GM19438 (cell line): ENCODE data around the gene MDGA2.
"Not testable (repeated sequence)": the region's sequence is repeated elsewhere in the genome, so short reads cannot be mapped to it uniquely, and the experiment has no call there.

Experiments used
- ATAC-seq: cut with Tn5 transposase; IDR thresholded peaks from one replicate; pipeline ENCODE4 v1.9.1; 2021; ENCODE audit warnings: low read depth; ENCODE audit not compliant: unreplicated experiment

MDGA2 gene

DNA sequence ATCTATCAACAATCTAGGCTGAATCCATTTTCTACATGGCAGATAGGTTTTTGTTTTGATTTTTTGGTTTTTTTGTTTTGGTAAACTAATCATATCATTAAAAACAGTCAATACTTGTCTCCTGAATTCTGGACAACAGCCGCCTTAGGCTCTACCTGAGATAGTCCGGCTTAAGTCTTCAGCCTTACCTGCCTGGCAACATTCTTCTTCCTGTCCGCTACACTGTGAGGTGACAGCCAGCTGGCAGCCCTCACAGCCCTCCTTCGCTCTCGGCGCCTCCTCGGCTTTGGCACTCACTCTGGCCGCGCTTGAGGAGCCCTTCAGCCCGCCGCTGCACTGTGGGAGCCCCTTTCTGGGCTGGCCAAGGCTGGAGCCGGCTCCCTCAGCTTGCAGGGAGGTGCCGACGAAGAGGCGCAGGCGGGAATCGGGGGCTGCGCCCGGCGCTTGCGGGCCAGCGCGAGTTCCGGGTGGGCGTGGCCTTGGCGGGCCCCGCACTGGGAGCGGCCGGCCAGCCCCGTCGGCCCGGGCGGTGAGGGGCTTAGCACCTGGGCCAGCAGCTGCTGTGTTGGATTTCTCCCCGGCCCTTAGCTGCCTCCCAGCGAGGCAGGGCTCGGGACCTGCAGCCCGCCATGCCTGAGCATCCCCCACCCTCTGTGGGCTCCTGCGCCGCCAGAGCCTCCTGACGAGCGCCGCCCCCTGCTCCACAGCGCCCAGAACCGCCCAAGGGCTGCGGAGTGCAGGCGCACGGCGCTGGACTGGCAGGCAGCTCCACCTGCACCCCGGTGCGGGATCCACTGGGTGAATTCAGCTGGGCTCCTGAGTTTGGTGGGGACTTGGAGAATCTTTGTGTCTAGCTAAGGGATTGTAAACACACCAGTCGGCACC is 49.0 kb downstream of the MDGA2 start:
- ATAC-seq = no peak

DNA sequence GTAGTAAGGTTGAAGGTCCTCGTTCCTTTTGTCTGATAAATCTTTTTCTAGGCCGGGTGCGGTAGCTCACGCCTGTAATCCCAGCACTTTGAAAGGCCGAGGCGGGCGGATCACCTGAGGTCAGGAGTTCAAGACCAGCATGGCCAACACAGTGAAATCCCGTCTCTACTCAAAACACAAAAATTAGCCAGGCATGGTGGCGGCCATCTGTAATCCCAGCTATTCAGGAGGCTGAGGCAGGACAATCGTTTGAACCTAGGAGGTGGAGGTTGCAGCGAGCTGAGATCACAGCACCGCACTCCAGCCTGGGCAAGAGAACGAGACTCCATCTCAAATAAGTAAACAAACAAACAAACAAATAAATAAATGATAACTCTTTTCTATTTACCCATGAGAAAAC is 51.3 kb downstream of the MDGA2 start:
- not testable (repeated sequence) for ATAC-seq

DNA sequence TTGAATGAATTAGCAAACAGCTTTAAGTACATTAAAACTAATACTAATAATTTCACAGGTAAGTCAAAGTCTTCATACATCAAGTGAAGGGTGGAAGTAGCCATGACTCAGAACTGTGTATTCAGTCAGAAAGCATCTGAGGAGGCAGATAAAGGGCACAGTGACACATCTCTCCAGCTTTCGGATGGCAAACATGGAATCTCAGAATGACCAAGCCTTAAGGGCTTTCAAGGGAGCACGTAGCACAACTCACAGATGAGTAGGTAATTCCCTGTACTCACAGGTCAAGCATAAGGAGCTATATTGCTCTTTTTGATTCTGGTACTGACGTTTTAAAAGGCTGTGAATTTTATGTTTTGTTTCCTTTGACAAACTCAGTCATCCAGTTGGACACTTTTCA is 56.0 kb downstream of the MDGA2 start:
- ATAC-seq = no peak

DNA sequence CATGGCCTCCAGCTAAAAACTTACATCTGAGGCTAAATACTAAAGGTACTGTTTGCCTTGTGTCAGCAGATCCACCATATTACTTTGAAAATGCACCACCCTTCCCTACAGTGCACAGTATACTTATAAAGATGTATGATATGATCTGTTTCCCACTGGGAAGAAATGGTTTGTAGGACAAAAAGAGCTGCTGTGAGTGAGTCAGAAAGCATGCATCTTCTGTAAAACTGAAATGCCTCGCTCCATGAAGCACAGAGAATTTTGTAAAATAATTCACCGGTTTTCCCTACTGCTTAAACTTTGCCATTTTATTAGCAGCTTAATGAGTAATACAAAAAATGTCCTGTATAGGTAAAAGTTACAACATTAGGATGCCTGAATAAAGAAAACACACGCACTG is 68.8 kb downstream of the MDGA2 start:
- no peak for ATAC-seq

DNA sequence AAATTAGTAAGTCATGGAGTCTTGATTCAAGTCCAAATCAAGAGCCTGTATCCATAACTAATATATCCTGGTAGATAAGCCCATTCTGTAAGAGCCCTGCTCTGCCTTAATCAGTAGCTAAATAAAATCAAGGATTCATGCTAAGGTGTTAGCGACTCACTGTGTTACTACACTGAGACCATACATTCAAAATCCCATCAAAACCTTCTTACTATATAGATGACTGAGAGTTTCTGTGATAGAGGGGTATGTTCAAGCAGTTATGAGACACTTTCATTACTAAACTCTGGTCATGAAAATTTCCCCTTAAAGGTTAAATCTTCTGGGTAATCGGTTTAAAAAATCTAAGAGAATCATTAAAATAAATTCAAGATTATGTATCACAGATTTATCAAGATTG is 78.5 kb downstream of the MDGA2 start:
- no peak for ATAC-seq

DNA sequence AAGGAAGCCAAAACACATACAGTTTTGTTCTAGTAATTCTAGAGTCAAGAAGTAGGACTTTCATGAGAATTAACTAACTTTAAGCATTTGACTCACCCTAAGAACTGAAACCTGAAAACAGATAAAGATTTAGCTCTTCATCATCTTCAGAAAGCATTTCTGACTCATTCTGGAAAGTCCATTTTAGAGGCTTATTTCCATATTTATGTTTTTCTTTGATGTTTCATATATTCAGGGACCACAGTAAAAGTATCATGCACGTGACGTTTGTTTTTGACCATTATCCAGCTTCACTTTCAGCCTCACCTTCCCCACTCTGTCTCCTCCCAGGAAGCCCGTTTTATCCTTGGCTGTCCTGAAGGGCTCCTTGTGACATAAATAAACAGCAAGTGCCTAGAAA is 79.2 kb downstream of the MDGA2 start:
- peak; percentile 79 for ATAC-seq

DNA sequence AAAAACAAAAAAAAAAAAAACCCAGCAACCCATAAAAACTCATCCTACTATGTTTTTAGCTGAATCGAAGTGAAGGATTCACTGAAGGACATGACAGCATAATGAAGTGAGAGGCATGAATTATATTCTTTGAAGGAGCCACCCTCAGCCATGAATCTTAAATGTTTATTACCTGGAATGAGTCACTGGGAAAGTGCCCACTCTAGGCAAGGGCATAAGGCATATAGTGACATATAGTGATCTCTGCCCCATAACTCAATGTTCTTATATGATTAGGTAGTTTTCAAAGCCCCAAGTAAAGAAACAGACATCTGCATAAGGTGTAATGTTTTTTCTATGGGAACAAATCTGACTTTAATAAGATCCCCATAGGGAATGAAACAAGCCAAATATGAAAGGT is 79.9 kb downstream of the MDGA2 start:
- no peak for ATAC-seq

DNA sequence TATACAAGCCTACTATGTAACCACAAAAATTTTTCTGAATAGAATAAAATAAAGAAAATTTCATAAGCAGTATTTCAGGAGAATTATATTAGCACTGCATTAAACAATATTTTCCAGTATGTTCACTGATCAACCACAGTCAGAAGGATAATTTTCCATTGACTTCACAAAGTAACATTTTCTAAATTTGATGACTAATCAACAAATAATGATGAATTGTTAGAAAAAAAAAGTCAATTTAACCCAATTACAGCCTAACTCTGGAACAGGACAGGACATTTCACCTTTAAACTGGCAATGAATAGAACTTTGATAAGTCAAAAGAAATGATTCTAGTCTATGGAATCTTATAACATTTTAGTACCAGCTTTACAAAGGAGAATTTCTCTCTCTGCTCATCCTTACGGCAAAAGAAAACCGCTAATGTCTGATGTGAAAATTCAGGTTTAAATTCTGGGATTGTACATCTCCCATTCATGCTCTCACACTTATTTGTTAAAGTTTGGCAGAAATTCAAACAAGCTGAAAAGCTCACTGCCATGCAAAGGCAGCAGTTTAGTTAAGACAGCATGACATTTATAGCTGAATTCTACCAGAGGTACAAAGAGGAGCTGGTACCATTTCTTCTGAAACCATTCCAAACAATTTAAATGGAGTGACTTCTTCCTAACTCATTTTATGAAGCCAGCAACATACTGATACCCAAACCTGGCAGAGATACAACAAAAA is 84.5 kb downstream of the MDGA2 start:
- ATAC-seq = no peak

DNA sequence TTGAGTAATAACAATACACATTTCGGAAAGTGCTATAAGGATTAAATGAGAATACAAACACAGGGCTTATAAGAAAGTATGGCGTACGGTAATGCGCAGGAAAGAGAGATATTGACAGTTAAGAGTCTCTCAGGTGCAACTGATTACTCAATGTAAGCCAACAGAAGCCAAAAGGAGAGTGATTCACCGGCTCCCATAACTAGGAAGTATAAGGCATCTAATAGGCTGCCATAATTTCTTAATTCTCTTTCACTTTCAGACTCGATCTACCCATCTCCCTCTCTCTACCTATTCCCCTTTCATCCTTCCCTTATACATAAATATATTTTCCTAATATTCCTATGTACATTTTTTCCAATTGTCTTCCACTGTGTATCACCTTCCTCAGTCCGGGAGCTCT is 90.0 kb downstream of the MDGA2 start:
- ATAC-seq = no peak

DNA sequence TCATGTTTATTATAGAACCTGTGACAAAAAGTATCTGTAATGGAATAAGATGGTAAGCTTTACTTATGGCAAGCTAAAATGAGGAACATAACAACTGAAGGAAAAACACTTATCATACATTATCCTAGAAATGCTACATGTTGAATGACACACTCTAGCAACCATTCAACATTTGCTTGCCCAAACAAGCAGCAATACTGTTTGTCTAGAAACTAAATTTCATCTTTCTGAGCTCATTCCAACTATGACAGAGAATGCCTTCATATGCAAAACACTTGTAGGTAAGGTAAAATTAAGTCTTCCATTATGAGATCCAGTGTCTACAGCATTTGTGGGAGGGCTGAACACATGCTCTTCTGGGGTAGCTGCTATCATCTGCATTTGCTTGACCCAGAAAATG is 108.1 kb downstream of the MDGA2 start:
- ATAC-seq = no peak

DNA sequence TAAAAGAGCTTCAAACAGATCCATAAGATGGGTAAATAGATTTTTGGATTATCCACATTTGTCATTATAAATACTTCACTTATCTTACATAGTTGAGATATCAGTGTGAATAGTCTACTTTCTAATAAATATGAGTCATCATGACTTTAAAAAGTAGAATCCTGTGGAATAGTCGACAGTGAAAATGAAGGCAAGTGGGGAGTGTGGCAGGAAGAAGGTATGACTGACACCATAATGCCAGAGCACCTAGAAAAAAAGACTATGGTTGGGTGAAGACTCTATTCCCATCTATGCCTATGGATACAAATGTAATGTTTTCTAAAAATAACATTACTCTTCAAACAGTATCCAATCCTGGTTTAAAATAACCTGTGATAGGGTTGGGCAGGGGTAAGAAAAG is 117.5 kb downstream of the MDGA2 start:
- no peak for ATAC-seq

DNA sequence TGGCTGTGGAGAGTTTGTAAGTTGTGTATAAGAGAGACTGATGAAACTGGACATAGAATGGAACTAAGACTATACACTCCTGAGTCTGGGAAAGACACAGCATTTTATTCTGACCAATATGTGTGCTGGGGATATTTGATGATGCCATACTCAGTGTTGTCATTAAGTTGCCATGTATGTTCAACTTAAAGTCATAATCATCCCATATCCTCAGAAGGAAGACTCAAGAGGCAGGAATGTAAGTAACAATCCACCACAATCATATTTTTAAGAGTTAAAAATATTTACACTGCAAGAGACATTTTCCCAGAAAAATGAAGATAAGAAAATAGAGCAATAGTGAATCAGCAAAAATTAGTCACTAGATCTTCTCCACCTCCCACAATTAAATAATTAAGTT is 120.1 kb downstream of the MDGA2 start:
- ATAC-seq = no peak

DNA sequence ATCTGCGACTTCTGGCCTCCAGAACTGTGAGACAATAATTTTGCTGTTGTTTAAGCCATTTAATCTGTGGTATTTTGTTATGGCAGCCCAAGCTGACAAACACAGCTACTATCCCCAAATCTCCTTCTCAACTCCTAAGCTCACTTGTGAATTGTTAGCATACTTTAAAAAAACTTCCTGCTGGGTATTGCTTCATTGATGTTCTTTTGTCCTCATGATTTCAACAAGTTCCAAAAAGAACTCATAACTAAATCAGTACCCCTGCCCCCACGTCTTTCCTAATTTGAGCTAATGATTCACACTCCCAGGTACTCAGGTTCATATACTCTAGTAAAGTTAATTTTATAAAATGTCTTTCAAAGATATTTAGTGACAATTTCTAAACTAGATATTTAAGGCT is 125.5 kb downstream of the MDGA2 start:
- no peak for ATAC-seq

DNA sequence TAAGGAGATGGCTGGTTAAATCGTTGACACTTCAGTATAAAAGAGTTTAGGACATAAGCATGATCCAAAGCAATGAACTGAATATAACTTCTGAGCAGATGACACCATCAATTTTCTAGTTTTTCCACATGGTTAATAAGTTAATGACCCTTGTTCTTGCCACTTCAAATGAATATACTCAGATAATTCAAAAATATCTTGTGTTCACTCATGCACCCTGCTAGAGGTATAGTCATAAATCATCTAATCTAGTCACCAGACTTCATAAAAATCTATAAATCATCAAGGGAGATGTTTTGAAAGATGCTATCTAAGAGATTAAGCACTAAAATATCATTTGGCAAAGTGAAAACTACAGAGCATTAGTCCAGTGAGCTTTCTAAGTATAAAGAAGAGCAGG is 131.9 kb downstream of the MDGA2 start:
- ATAC-seq = no peak

DNA sequence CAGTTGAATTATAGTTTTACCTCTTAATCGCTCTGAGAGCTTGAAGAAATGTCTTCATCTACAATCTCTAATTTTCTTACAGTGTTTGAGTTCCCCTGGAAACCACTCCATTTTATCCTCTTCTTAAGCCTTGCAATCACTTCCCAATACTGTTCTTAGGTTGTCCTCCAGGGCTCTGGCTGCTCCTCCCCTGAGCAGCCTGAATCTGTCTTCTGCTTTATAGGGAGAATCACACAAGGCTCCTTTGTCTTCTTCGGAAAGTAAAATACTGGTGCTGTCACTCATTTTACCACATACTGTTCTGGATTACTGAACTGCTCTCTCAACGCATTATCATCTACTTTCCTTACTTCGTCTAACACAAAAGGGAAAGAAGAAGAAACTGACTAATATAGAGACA is 133.7 kb downstream of the MDGA2 start:
- ATAC-seq = no peak

DNA sequence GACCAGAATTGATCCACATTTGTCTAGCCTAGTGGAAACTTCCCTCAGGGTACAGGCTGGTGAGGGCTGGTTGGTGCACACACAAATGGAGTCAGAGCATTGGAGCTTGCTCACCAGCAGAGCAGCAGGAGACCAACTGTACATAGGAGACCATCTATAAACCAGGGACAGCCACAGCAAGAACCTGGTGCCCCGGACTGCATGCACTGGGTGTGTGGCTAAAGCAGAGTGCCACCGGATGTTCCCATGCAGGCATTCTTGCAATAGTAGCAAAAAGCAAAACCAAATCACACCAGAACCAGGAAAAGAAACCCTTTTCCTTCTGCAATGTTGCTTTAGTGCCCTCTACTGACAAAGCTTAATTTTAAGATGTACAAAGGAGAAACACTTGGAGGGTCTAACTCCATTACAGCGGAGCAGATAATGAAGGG is 136.4 kb downstream of the MDGA2 start:
- no peak for ATAC-seq

DNA sequence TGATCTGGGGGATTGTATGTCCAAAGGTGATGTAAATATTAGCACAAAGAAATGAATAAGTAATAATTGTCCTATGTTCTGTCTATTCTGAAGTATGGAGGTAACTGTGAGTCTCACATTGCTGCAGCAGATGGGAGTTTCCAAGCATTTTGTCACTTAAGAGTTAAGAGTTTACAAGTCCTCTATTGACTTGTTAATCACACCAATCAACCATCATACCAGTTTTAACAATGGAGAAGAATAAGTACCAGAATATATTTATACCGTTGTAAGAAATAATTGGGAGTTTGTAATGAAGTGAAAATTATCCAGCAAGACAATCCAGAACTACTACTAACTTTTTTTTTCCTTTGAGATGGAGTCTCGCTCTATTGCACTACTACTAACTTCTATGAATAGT is 139.1 kb downstream of the MDGA2 start:
- no peak for ATAC-seq

DNA sequence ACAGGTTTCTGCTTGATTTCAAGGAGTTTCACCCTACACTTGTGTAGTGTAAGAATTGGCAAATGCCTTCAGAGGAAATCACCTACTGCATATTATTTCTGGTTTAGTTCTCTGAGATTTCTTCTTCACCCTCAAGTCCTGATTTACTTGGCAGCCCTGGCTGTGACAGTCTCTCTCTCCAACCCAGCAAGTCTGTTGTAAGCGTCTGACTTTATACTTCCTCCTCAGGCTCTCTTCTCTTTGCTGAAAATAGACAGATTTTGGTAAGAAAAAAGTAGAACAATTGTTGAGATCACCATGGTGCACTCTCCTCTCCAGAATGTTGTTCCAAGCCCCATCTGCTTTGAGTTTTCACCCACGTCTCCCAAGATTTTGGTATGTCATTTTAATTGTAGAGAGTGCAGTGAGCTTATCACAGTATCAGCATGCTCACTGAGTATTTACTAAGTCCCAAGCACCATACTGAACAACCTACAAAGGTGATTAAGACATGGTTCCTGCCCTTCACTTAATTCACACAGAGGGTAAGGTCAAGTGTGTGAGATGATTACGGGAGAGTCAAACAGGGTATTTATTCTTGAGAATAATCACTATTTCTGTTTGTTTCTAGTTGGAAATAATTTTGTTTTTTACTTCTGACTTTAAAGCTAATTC is 148.7 kb downstream of the MDGA2 start:
- ATAC-seq = no peak

DNA sequence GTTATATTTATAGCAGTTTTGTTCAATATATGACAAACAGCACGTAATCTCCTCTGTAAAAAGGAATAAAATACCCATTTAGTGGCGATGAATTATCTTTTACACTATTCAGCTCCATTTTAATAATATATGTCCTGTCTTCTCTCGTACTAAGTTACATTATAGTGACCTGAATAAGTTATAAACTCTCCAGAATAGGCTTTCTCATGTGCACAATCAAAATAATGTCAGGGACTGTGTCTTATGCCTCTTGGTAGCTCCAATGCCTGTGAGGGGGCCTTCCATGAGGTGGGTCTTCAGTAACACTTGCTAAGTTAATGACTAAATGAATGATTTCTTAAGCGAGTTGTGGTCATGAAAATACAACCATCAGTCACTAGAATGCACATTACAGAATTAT is 150.9 kb downstream of the MDGA2 start:
- no peak for ATAC-seq

DNA sequence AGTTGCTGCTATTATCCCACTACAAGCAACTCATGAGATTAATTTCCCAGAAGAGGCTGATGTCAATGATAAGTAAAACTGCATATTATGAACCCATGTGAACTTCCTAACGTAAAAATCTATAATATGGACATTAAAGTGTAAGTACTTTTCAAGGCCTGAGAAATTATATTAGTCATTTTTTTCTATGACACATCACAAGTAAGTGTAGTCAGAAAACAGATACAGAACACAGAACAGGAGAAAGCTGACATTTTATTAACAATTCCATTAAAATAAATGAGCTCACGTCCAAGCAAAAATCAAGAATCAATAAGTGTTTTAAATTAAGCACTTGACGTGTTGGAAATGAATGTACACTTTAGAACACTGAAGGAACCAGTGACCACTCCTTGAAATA is 155.0 kb downstream of the MDGA2 start:
- ATAC-seq = no peak

DNA sequence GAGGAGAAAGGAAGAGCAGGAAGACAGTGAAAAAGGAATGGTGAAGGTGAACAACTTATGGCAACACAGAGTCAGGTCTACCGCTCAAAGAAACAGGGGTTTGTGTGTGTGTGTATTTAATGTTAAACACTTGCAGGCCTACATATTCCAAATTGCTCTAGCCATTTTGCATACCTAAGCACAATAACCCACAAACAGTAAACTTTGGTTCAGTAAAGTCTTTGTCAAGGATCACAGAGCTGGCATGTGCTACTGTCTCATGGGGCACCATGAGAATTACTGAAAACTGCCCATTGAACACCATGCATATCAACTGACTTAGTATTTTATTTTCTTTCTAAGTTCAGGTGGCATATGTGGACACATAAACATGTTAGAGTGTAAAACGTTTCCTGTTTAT is 163.6 kb downstream of the MDGA2 start:
- no peak for ATAC-seq

DNA sequence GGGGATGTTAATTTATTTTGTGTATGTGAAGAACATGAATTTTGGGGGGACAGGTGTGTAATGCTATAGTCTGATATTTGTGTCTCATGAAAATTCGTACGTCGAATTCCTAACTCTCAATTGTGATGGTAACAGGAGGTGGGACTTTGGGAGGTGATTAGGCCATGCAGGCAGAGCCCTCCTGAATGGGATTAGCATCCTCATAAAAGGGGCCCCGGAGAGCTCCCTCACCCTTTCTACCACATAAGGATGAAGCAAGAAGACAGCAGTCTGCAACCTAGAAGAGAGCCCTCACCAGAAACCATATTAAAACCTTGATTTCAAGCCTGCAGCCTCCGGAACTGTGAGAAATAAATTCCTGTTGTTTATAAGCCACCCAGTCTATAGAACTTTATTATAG is 165.4 kb downstream of the MDGA2 start:
- no peak for ATAC-seq
